ENCODE results near the gene MAPK8IP3. TPM values are rescaled to one million over a fixed set of nuclear protein-coding genes. Genes with fewer than 3 reads are reported as not detected.
A peak's percentile ranks its signal among the peaks of the same experiment; 100 is the strongest.

MAPK8IP3 gene
- total and polyA plus RNA-seq, 3 experiments from 2014 or later: 2.3 to 63.2 (median 57.1) TPM

GRCh38 chr16:1817276-1817589, 111.2 kb downstream of the MAPK8IP3 start:
- Mint-ChIP-seq H3K4me3 (no peak overlapping the region), H3K36me3 (peaks cover 0 to 62% (median 9%) of the 10 kb centered on the region in 3 donors), H3K4me1 (peaks cover 0 to 11% (median 5%) of the 10 kb centered on the region in 3 donors), H3K27me3 (no peaks in the 10 kb centered on the region), H3K27ac (peak overlapping the region in 1 of 8 donors; percentile 46), H3K9me3 (no peaks in the 10 kb centered on the region)
- POLR2A ChIA-PET: no interaction called here
- CTCF ChIA-PET: no interaction called here
- Histone ChIP-seq H3K4me3 (ENCODE audit: low read length) (no peak overlapping the region), H3K4me1 (ENCODE audit: insufficient read depth, low read length) (no peaks in the 10 kb centered on the region), H3K9me3 (ENCODE audit: low read length) (no peaks in the 10 kb centered on the region), H3K27ac (ENCODE audit: low read depth, low read length) (no peak overlapping the region), H3K36me3 (ENCODE audit: insufficient read depth, low read length) (peaks cover 18% of the 10 kb centered on the region), H3K27me3 (ENCODE audit: insufficient read depth, low read length, poor library complexity, severe bottlenecking) (no peaks in the 10 kb centered on the region)
- no peak for DNase-seq

GRCh38 chr16:1817716-1818115, 111.7 kb downstream of the MAPK8IP3 start:
- Mint-ChIP-seq H3K4me1 (peaks cover 0 to 11% (median 5%) of the 10 kb centered on the region in 3 donors), H3K9me3 (no peaks in the 10 kb centered on the region), H3K27ac (peak overlapping the region in 2 of 8 donors; percentile 5 to 19), H3K4me3 (peak overlapping the region in 1 of 7 donors; percentile 37), H3K27me3 (no peaks in the 10 kb centered on the region), H3K36me3 (peaks cover 0 to 66% (median 9%) of the 10 kb centered on the region in 3 donors)
- ChIA-PET CTCF (no interaction called here), POLR2A (no interaction called here)
- Histone ChIP-seq H3K4me1 (ENCODE audit: insufficient read depth, low read length) (no peaks in the 10 kb centered on the region), H3K27me3 (ENCODE audit: insufficient read depth, low read length, poor library complexity, severe bottlenecking) (no peaks in the 10 kb centered on the region), H3K9me3 (ENCODE audit: low read length) (no peaks in the 10 kb centered on the region), H3K27ac (ENCODE audit: low read depth, low read length) (no peak overlapping the region), H3K4me3 (ENCODE audit: low read length) (no peak overlapping the region), H3K36me3 (ENCODE audit: insufficient read depth, low read length) (peaks cover 23% of the 10 kb centered on the region)
- DNase-seq: no peak

- H3K27me3 Mint-ChIP-seq: no peaks in the 10 kb centered on the region
- peak overlapping the region in 1 of 8 donors; percentile 71 for H3K27ac Mint-ChIP-seq
- peaks cover 0 to 6% (median 1%) of the 10 kb centered on the region in 3 donors for H3K4me1 Mint-ChIP-seq
- peaks cover 0 to 64% (median 7%) of the 10 kb centered on the region in 3 donors for H3K36me3 Mint-ChIP-seq
- Histone ChIP-seq H3K27ac (ENCODE audit: low read depth, low read length) (no peak overlapping the region), H3K9me3 (ENCODE audit: low read length) (no peaks in the 10 kb centered on the region), H3K4me3 (ENCODE audit: low read length) (no peak overlapping the region), H3K27me3 (ENCODE audit: insufficient read depth, low read length, poor library complexity, severe bottlenecking) (no peaks in the 10 kb centered on the region), H3K36me3 (ENCODE audit: insufficient read depth, low read length) (peaks cover 25% of the 10 kb centered on the region), H3K4me1 (ENCODE audit: insufficient read depth, low read length) (no peaks in the 10 kb centered on the region)
- ChIA-PET POLR2A (no interaction called here), CTCF (no interaction called here)
- no peak for DNase-seq
- no peak overlapping the region for H3K4me3 Mint-ChIP-seq
- no peaks in the 10 kb centered on the region for H3K9me3 Mint-ChIP-seq
Observed at GRCh38 chr16:1818204-1818872, 112.3 kb downstream of the MAPK8IP3 start.

- Histone ChIP-seq H3K27ac (ENCODE audit: low read depth, low read length) (no peak overlapping the region), H3K9me3 (ENCODE audit: low read length) (no peaks in the 10 kb centered on the region), H3K36me3 (ENCODE audit: insufficient read depth, low read length) (peaks cover 25% of the 10 kb centered on the region), H3K4me3 (ENCODE audit: low read length) (no peak overlapping the region), H3K27me3 (ENCODE audit: insufficient read depth, low read length, poor library complexity, severe bottlenecking) (no peaks in the 10 kb centered on the region), H3K4me1 (ENCODE audit: insufficient read depth, low read length) (peaks cover 5% of the 10 kb centered on the region)
- Mint-ChIP-seq H3K4me1 (peaks cover 2 to 7% (median 4%) of the 10 kb centered on the region in 3 donors), H3K9me3 (no peaks in the 10 kb centered on the region), H3K27ac (peak overlapping the region in 3 of 8 donors; percentile 51 to 71 (median 56)), H3K27me3 (no peaks in the 10 kb centered on the region), H3K36me3 (peaks cover 0 to 60% (median 4%) of the 10 kb centered on the region in 3 donors), H3K4me3 (no peak overlapping the region)
- no peak for DNase-seq
- CTCF ChIA-PET: no interaction called here
- POLR2A ChIA-PET: no interaction called here
Observed at GRCh38 chr16:1818873-1819525, 113.0 kb downstream of the MAPK8IP3 start.

GRCh38 chr16:1819611-1820010, 113.6 kb downstream of the MAPK8IP3 start:
- Histone ChIP-seq H3K4me1 (ENCODE audit: insufficient read depth, low read length) (peaks cover 11% of the 10 kb centered on the region), H3K36me3 (ENCODE audit: insufficient read depth, low read length) (peaks cover 25% of the 10 kb centered on the region), H3K9me3 (ENCODE audit: low read length) (no peaks in the 10 kb centered on the region), H3K27me3 (ENCODE audit: insufficient read depth, low read length, poor library complexity, severe bottlenecking) (no peaks in the 10 kb centered on the region), H3K27ac (ENCODE audit: low read depth, low read length) (no peak overlapping the region), H3K4me3 (ENCODE audit: low read length) (no peak overlapping the region)
- POLR2A ChIA-PET: no interaction called here
- Mint-ChIP-seq H3K27me3 (no peaks in the 10 kb centered on the region), H3K4me1 (peaks cover 5 to 13% (median 11%) of the 10 kb centered on the region in 3 donors), H3K27ac (peak overlapping the region in 2 of 8 donors; percentile 51 to 56), H3K9me3 (no peaks in the 10 kb centered on the region), H3K4me3 (no peak overlapping the region), H3K36me3 (peaks cover 0 to 63% (median 4%) of the 10 kb centered on the region in 3 donors)
- CTCF ChIA-PET: no interaction called here
- DNase-seq: no peak

Other genes starting within 250 kb of the MAPK8IP3 start
- gene CLCN7, start 231.2 kb upstream of the MAPK8IP3 start, total RNA-seq: 10 to 100 TPM; 52.8 to 59.1 TPM
- gene CLCN7, start 231.2 kb upstream of the MAPK8IP3 start, polyA plus RNA-seq: 29.3 TPM
- not detected for gene PTX4, start 217.3 kb upstream of the MAPK8IP3 start, total RNA-seq
- gene PTX4, start 217.3 kb upstream of the MAPK8IP3 start, polyA plus RNA-seq: not detected
- gene TELO2, start 212.8 kb upstream of the MAPK8IP3 start, total RNA-seq: 10 to 100 TPM; 84.7 to 84.9 TPM
- 14.0 TPM for gene TELO2, start 212.8 kb upstream of the MAPK8IP3 start, polyA plus RNA-seq
- 10 to 100 TPM; 27.1 to 30.9 TPM for gene TMEM204, start 172.5 kb upstream of the MAPK8IP3 start, total RNA-seq
- 68.4 TPM for gene TMEM204, start 172.5 kb upstream of the MAPK8IP3 start, polyA plus RNA-seq
- 1 to 10 TPM; 6.1 to 8.4 TPM for gene IFT140, start 94.1 kb upstream of the MAPK8IP3 start, total RNA-seq
- gene IFT140, start 94.1 kb upstream of the MAPK8IP3 start, polyA plus RNA-seq: 5.5 TPM
- 10 to 100 TPM; 22.1 to 24.3 TPM for gene CRAMP1, start 93.8 kb upstream of the MAPK8IP3 start, total RNA-seq
- gene CRAMP1, start 93.8 kb upstream of the MAPK8IP3 start, polyA plus RNA-seq: 3.0 TPM
- gene JPT2, start 27.9 kb upstream of the MAPK8IP3 start, total RNA-seq: 100 to 1,000 TPM; 106 TPM
- 12.5 TPM for gene JPT2, start 27.9 kb upstream of the MAPK8IP3 start, polyA plus RNA-seq
- gene NME3, start 65.3 kb downstream of the MAPK8IP3 start, total RNA-seq: 10 to 100 TPM; 33.5 to 36.5 TPM
- gene NME3, start 65.3 kb downstream of the MAPK8IP3 start, polyA plus RNA-seq: 71.4 TPM
- 10 to 100 TPM; 21.0 to 21.6 TPM for gene EME2, start 66.6 kb downstream of the MAPK8IP3 start, total RNA-seq
- 1.6 TPM for gene EME2, start 66.6 kb downstream of the MAPK8IP3 start, polyA plus RNA-seq
- gene MRPS34, start 66.9 kb downstream of the MAPK8IP3 start, total RNA-seq: 100 to 1,000 TPM; 172 to 176 TPM
- 155 TPM for gene MRPS34, start 66.9 kb downstream of the MAPK8IP3 start, polyA plus RNA-seq
- gene SPSB3, start 76.4 kb downstream of the MAPK8IP3 start, total RNA-seq: 10 to 100 TPM; 30.6 to 31.5 TPM
- 63.9 TPM for gene SPSB3, start 76.4 kb downstream of the MAPK8IP3 start, polyA plus RNA-seq
- gene NUBP2, start 76.8 kb downstream of the MAPK8IP3 start, total RNA-seq: 10 to 100 TPM; 73.9 to 82.8 TPM
- 96.6 TPM for gene NUBP2, start 76.8 kb downstream of the MAPK8IP3 start, polyA plus RNA-seq
- not detected for gene IGFALS, start 87.5 kb downstream of the MAPK8IP3 start, total RNA-seq
- gene IGFALS, start 87.5 kb downstream of the MAPK8IP3 start, polyA plus RNA-seq: not detected
- 10 to 100 TPM; 41.2 to 44.5 TPM for gene HAGH, start 120.6 kb downstream of the MAPK8IP3 start, total RNA-seq
- 54.3 TPM for gene HAGH, start 120.6 kb downstream of the MAPK8IP3 start, polyA plus RNA-seq
- gene FAHD1, start 121.0 kb downstream of the MAPK8IP3 start, total RNA-seq: 10 to 100 TPM; 19.3 to 20.9 TPM
- gene FAHD1, start 121.0 kb downstream of the MAPK8IP3 start, polyA plus RNA-seq: 26.7 TPM
- gene MEIOB, start 166.0 kb downstream of the MAPK8IP3 start, total RNA-seq: not detected
- not detected for gene MEIOB, start 166.0 kb downstream of the MAPK8IP3 start, polyA plus RNA-seq
- not detected for gene HS3ST6, start 212.2 kb downstream of the MAPK8IP3 start, total RNA-seq
- not detected for gene HS3ST6, start 212.2 kb downstream of the MAPK8IP3 start, polyA plus RNA-seq
- 10 to 100 TPM; 20.4 TPM for gene MSRB1, start 237.0 kb downstream of the MAPK8IP3 start, total RNA-seq
- 20.2 TPM for gene MSRB1, start 237.0 kb downstream of the MAPK8IP3 start, polyA plus RNA-seq
- under 1 TPM; 0.37 to 0.62 TPM for gene RPL3L, start 248.5 kb downstream of the MAPK8IP3 start, total RNA-seq
- not detected for gene RPL3L, start 248.5 kb downstream of the MAPK8IP3 start, polyA plus RNA-seq